GM23338 (cell line): ENCODE results near the gene SYT9.

Experiments
- CREB1 ChIP-seq: fragments of 250-450 bp; sonication (Bioruptor Pico); IDR thresholded peaks from 2 replicates; pipeline ENCODE4 v1.5.0; 2020; ENCODE audit warnings: low read depth, mild to moderate bottlenecking, moderate library complexity
- CTCF ChIP-seq, 2 experiments: fragments of 200-600 bp in 1 of 2; sonication (generic) in 1 of 2; conservative IDR thresholded peaks; 2 replicates each; pipeline versions ENCODE4 v1.5.1 to v1.6.1; 2016 to 2017; ENCODE audit warnings: antibody characterized with exemption in 2 of 2, low read depth in 2 of 2, mild to moderate bottlenecking in 2 of 2, moderate library complexity in 1 of 2
- EZH2 ChIP-seq: fragments of 200-600 bp; sonication (generic); IDR thresholded peaks from one replicate; pipeline ENCODE4 v1.8.0; 2017; ENCODE audit warnings: antibody characterized with exemption, mild to moderate bottlenecking, low read depth; ENCODE audit not compliant: unreplicated experiment
- EZH2phosphoT487 ChIP-seq: fragments of 200-600 bp; sonication (generic); IDR thresholded peaks from one replicate; pipeline ENCODE4 v1.8.1; 2018; ENCODE audit warnings: antibody characterized with exemption; ENCODE audit not compliant: unreplicated experiment
- JUNB ChIP-seq: IDR thresholded peaks from one replicate; pipeline ENCODE4 v1.6.1; 2016; ENCODE audit warnings: antibody characterized with exemption; ENCODE audit not compliant: unreplicated experiment
- POLR2AphosphoS5 ChIP-seq: IDR thresholded peaks from 2 replicates; pipeline ENCODE4 v1.6.1; 2016; ENCODE audit warnings: antibody characterized with exemption, low read depth
- STAT1 ChIP-seq: IDR thresholded peaks from one replicate; pipeline ENCODE4 v1.6.1; 2016; ENCODE audit warnings: antibody characterized with exemption; ENCODE audit not compliant: unreplicated experiment
- TF ChIP-seq, protein P1 (sequence below): IDR thresholded peaks from one replicate; pipeline ENCODE4 v1.6.1; 2018; ENCODE audit warnings: antibody characterized with exemption; ENCODE audit not compliant: unreplicated experiment

- TF ChIP-seq, protein P1, sequence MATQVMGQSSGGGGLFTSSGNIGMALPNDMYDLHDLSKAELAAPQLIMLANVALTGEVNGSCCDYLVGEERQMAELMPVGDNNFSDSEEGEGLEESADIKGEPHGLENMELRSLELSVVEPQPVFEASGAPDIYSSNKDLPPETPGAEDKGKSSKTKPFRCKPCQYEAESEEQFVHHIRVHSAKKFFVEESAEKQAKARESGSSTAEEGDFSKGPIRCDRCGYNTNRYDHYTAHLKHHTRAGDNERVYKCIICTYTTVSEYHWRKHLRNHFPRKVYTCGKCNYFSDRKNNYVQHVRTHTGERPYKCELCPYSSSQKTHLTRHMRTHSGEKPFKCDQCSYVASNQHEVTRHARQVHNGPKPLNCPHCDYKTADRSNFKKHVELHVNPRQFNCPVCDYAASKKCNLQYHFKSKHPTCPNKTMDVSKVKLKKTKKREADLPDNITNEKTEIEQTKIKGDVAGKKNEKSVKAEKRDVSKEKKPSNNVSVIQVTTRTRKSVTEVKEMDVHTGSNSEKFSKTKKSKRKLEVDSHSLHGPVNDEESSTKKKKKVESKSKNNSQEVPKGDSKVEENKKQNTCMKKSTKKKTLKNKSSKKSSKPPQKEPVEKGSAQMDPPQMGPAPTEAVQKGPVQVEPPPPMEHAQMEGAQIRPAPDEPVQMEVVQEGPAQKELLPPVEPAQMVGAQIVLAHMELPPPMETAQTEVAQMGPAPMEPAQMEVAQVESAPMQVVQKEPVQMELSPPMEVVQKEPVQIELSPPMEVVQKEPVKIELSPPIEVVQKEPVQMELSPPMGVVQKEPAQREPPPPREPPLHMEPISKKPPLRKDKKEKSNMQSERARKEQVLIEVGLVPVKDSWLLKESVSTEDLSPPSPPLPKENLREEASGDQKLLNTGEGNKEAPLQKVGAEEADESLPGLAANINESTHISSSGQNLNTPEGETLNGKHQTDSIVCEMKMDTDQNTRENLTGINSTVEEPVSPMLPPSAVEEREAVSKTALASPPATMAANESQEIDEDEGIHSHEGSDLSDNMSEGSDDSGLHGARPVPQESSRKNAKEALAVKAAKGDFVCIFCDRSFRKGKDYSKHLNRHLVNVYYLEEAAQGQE, result no peak
- TF ChIP-seq CTCF (conservative IDR thresholded peaks at IDR 0.05; ENCODE audit: low read depth in 2 of 2), result no peak
- no peak for TF ChIP-seq EZH2phosphoT487
- no peak for TF ChIP-seq EZH2
- no peak for TF ChIP-seq POLR2AphosphoS5
- no peak for TF ChIP-seq STAT1
- TF ChIP-seq JUNB, result no peak
- TF ChIP-seq CREB1 (CRISPR knock-in tag), result no peak
These were observed 237.0 kb downstream of the SYT9 start for GRCh38 chr11:7488681-7489080.
